ENCODE measurements around the gene CNPY1. TPM values are rescaled to one million over a fixed set of nuclear protein-coding genes. Genes with fewer than 3 reads are reported as not detected.
A peak's percentile ranks its signal among the peaks of the same experiment; 100 is the strongest.

CNPY1 gene
- total and polyA plus RNA-seq, 4 donors, result not detected

DNA sequence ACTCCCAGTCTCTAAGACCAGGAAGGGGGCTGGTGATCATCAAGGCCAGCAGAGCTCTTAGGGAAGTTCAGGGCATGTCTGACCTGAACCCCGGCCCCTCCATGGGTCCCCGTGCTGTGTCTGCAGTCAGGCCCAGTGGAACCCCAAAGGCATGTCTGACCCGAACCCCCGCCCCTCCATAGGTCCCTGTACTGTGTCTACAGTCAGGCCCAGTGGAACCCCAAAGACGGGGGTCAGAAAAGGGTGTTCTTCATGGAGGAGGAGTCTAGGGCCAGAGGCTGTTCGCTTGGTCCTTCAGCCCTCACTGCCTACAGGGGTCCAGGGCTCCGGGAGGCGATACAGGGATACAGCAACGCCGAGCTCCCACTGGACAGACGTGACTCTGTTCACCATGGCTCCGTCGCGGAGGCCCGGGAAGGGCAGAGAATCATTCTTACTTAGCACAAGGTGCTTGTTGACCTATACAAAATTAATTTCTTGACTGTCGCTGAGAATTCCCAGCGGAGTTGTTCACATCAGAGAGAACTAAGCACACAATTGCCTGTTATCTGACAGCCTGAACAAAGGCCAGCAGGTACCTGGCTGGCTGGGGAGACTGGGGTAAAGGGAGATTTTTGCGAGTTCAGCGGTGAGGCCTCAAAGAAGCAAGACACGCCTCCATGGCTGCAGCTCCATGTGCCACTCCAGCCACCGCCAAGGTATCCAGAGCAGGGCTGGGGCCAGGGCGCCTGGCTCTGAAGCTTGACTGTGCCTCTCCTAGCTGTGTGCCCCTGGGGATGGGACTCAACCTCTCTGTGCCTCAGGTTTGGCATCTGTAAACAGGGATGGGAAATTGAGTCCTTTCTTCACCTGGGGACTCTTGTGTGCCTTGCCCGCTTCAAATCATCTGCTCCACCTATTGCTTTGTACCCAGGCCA is 61.6 kb downstream of the CNPY1 start:
- H3K9ac ChIP-seq (ENCODE audit: insufficient read depth in 1 of 2, low read length in 2 of 2), result no peak overlapping the region
- no peak for ATAC-seq (ENCODE audit: insufficient read depth, low FRiP score)
- peaks cover 0 to 28% (median 25%) of the 10 kb centered on the region in 3 donors for H3K27me3 ChIP-seq (ENCODE audit: control insufficient read depth in 3 of 3, insufficient read depth in 3 of 3, low read length in 2 of 3)
- no peak overlapping the region for H3K4me3 ChIP-seq
- H3K36me3 ChIP-seq (ENCODE audit: control insufficient read depth in 4 of 4, insufficient read depth in 4 of 4, low read length in 4 of 4), result no peaks in the 10 kb centered on the region
- no peak overlapping the region for H3K27ac ChIP-seq (ENCODE audit: low read depth in 1 of 2, low read length in 1 of 2)
- peaks cover 0 to 2% (median 0%) of the 10 kb centered on the region in 4 donors for H3K9me3 ChIP-seq (ENCODE audit: control insufficient read depth in 4 of 4, insufficient read depth in 3 of 4, low read length in 3 of 4)
- H3K4me1 ChIP-seq (ENCODE audit: control insufficient read depth in 5 of 5, insufficient read depth in 5 of 5, low read length in 5 of 5), result peaks cover 0 to 13% (median 0%) of the 10 kb centered on the region in 5 donors
- TF ChIP-seq, protein P1, sequence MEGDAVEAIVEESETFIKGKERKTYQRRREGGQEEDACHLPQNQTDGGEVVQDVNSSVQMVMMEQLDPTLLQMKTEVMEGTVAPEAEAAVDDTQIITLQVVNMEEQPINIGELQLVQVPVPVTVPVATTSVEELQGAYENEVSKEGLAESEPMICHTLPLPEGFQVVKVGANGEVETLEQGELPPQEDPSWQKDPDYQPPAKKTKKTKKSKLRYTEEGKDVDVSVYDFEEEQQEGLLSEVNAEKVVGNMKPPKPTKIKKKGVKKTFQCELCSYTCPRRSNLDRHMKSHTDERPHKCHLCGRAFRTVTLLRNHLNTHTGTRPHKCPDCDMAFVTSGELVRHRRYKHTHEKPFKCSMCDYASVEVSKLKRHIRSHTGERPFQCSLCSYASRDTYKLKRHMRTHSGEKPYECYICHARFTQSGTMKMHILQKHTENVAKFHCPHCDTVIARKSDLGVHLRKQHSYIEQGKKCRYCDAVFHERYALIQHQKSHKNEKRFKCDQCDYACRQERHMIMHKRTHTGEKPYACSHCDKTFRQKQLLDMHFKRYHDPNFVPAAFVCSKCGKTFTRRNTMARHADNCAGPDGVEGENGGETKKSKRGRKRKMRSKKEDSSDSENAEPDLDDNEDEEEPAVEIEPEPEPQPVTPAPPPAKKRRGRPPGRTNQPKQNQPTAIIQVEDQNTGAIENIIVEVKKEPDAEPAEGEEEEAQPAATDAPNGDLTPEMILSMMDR (IDR thresholded peaks at IDR 0.05; ENCODE audit: control extremely low read depth, extremely low read depth), result no peak
- 84 to 92% methylated on average over 23 of the region's 23 CpGs for WGBS, 2 donors
- DNase-seq, result no peak

DNA sequence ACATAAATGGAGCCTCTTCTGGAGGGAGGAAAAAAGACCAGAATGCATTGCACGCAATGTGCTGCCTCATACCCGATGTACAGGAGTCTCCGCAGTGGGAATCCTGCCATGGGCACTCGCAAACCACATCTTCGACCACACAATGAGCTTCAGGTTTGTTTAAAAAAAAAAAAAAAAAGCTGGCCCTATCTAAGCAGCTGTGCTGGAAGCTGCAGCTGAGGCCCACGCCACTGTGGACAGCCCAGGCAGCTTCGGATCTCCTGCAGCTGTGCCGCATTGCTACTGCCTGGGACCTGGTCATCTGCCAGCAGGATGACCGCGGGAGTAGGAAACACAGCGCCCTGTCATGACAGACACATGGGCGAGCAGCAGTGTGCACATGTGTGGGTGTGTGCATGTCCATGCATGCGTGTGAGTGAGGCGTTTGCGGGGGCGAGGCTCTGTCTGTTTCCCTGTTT is 62.5 kb downstream of the CNPY1 start:
- DNase-seq, result peak; percentile 81 to 92 (median 87)
- H3K27ac ChIP-seq (ENCODE audit: low read depth in 1 of 2, low read length in 1 of 2), result no peak overlapping the region
- peaks cover 0 to 2% (median 0%) of the 10 kb centered on the region in 4 donors for H3K9me3 ChIP-seq (ENCODE audit: control insufficient read depth in 4 of 4, insufficient read depth in 3 of 4, low read length in 3 of 4)
- H3K4me1 ChIP-seq (ENCODE audit: control insufficient read depth in 5 of 5, insufficient read depth in 5 of 5, low read length in 5 of 5), result peaks cover 0 to 13% (median 0%) of the 10 kb centered on the region in 5 donors
- H3K9ac ChIP-seq (ENCODE audit: insufficient read depth in 1 of 2, low read length in 2 of 2), result no peak overlapping the region
- WGBS, 2 donors, result 67 to 70% methylated on average over 16 of the region's 16 CpGs
- H3K36me3 ChIP-seq (ENCODE audit: control insufficient read depth in 4 of 4, insufficient read depth in 4 of 4, low read length in 4 of 4), result no peaks in the 10 kb centered on the region
- peaks cover 0 to 30% (median 19%) of the 10 kb centered on the region in 3 donors for H3K27me3 ChIP-seq (ENCODE audit: control insufficient read depth in 3 of 3, insufficient read depth in 3 of 3, low read length in 2 of 3)
- H3K4me3 ChIP-seq, result no peak overlapping the region
- ATAC-seq (ENCODE audit: insufficient read depth, low FRiP score), result no peak
- TF ChIP-seq, protein P1 (IDR thresholded peaks at IDR 0.05; ENCODE audit: control extremely low read depth, extremely low read depth), result no peak

DNA sequence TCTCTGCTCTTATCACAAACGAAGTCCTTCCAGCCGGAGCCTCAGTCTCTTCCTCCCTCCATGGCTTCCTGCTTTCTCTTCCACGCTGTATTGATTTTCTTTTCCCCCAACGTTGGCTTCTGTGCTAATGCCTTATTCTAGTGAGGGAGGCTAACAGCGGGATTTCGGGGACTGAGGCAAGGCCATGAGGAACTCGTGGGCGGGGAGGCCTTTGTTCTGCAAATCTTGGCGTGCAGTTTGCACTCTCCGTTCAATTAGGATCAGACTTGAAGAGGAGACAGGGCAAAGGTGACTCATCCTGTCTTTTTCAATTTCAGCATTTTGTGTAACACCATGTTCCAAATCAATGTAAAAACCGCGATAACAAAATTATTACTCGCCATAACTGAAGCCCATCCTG is 63.1 kb downstream of the CNPY1 start:
- Histone ChIP-seq H3K27ac (ENCODE audit: low read depth in 1 of 2, low read length in 1 of 2) (no peak overlapping the region), H3K4me1 (ENCODE audit: control insufficient read depth in 5 of 5, insufficient read depth in 5 of 5, low read length in 5 of 5) (peaks cover 0 to 13% (median 0%) of the 10 kb centered on the region in 5 donors), H3K36me3 (ENCODE audit: control insufficient read depth in 4 of 4, insufficient read depth in 4 of 4, low read length in 4 of 4) (no peaks in the 10 kb centered on the region), H3K4me3 (no peak overlapping the region), H3K9ac (ENCODE audit: insufficient read depth in 1 of 2, low read length in 2 of 2) (no peak overlapping the region), H3K27me3 (ENCODE audit: control insufficient read depth in 3 of 3, insufficient read depth in 3 of 3, low read length in 2 of 3) (peaks cover 0 to 30% (median 19%) of the 10 kb centered on the region in 3 donors), H3K9me3 (ENCODE audit: control insufficient read depth in 4 of 4, insufficient read depth in 3 of 4, low read length in 3 of 4) (peaks cover 0 to 2% (median 0%) of the 10 kb centered on the region in 4 donors)
- no peak for ATAC-seq (ENCODE audit: insufficient read depth, low FRiP score)
- WGBS, 2 donors, result 28 to 30% methylated on average over 13 of the region's 13 CpGs
- TF ChIP-seq, protein P1 (IDR thresholded peaks at IDR 0.05; ENCODE audit: control extremely low read depth, extremely low read depth), result no peak
- no peak for DNase-seq
